Liver (tissue), 9 donors: ENCODE data around the gene ADGRB2. TPM values are rescaled to one million over a fixed set of nuclear protein-coding genes. Genes with fewer than 3 reads are reported as not detected.

Experiments
- DNase-seq: peaks from one replicate; pipeline ENCODE4 v3.0.0-alpha.2; 2017; ENCODE audit warnings: low spot score
- H3K27ac ChIP-seq, 2 donors: one replicate each; pipeline ENCODE4 v1.7.0; 2013; ENCODE audit warnings: inconsistent platforms in 2 of 2, low read length in 2 of 2, control low read depth in 1 of 2, low read depth in 1 of 2, mild to moderate bottlenecking in 1 of 2
- H3K27me3 ChIP-seq, 4 donors: one replicate each; pipeline versions ENCODE4 v1.6.1 to v1.7.0; 2013; ENCODE audit warnings: low read length in 3 of 4, inconsistent platforms in 1 of 4, mild to moderate bottlenecking in 1 of 4, moderate library complexity in 1 of 4; ENCODE audit not compliant: control insufficient read depth in 4 of 4, insufficient read depth in 4 of 4
- H3K36me3 ChIP-seq, 4 donors: one replicate each; pipeline versions ENCODE4 v1.6.1 to v1.7.0; 2013; ENCODE audit warnings: low read length in 3 of 4, mild to moderate bottlenecking in 3 of 4, low read depth in 1 of 4, moderate library complexity in 1 of 4; ENCODE audit not compliant: control insufficient read depth in 4 of 4, insufficient read depth in 3 of 4
- H3K4me1 ChIP-seq, 4 donors: one replicate each; pipeline versions ENCODE4 v1.6.1 to v1.7.0; 2013; ENCODE audit warnings: low read length in 3 of 4, mild to moderate bottlenecking in 3 of 4, moderate library complexity in 1 of 4; ENCODE audit not compliant: control insufficient read depth in 4 of 4, insufficient read depth in 4 of 4
- H3K4me3 ChIP-seq, 3 donors: one replicate each; pipeline versions ENCODE4 v1.6.1 to v1.7.0; 2013; ENCODE audit warnings: low read length in 3 of 3, control low read depth in 1 of 3, low read depth in 1 of 3, mild to moderate bottlenecking in 1 of 3
- H3K9ac ChIP-seq, 2 donors: one replicate each; pipeline ENCODE4 v1.7.0; 2013; ENCODE audit warnings: low read length in 2 of 2, mild to moderate bottlenecking in 2 of 2, moderate library complexity in 2 of 2, control low read depth in 1 of 2, low read depth in 1 of 2
- H3K9me3 ChIP-seq, 4 donors: one replicate each; pipeline versions ENCODE4 v1.6.1 to v1.7.0; 2013; ENCODE audit warnings: low read length in 3 of 4; ENCODE audit not compliant: control insufficient read depth in 4 of 4
- ATF3 ChIP-seq: IDR thresholded peaks from 2 replicates; pipeline ENCODE4 v1.6.1; 2016; ENCODE audit warnings: antibody characterized with exemption
- CTCF ChIP-seq: fragments of 150-350 bp; IDR thresholded peaks from 2 replicates; pipeline ENCODE4 v1.5.1; 2017; ENCODE audit warnings: improper control_type of control experiment, low read depth, low read length; ENCODE audit not compliant: missing input control
- EGR1 ChIP-seq, 2 donors: IDR thresholded peaks; 2 replicates each; pipeline ENCODE4 v1.6.1; 2016 to 2018; ENCODE audit warnings: antibody characterized with exemption in 2 of 2, low read depth in 2 of 2
- FOXA1 ChIP-seq: IDR thresholded peaks from 2 replicates; pipeline ENCODE4 v1.6.1; 2016; ENCODE audit warnings: antibody characterized with exemption
- FOXA2 ChIP-seq: IDR thresholded peaks from 2 replicates; pipeline ENCODE4 v1.6.1; 2016; ENCODE audit warnings: antibody characterized with exemption
- GABPA ChIP-seq, 2 donors: IDR thresholded peaks in 1 of 2; conservative IDR thresholded peaks in 1 of 2; 2 replicates each; pipeline ENCODE4 v1.6.1; 2016; ENCODE audit warnings: antibody characterized with exemption in 2 of 2, mild to moderate bottlenecking in 1 of 2, moderate library complexity in 1 of 2
- HNF4A ChIP-seq, 2 donors: conservative IDR thresholded peaks; 2 replicates each; pipeline ENCODE4 v1.6.1; 2016; ENCODE audit warnings: antibody characterized with exemption in 2 of 2, mild to moderate bottlenecking in 2 of 2
- HNF4G ChIP-seq: IDR thresholded peaks from 2 replicates; pipeline ENCODE4 v1.6.1; 2016; ENCODE audit warnings: antibody characterized with exemption
- MAX ChIP-seq: IDR thresholded peaks from 2 replicates; pipeline ENCODE4 v1.6.1; 2016; ENCODE audit warnings: antibody characterized with exemption
- NR2F2 ChIP-seq: IDR thresholded peaks from 2 replicates; pipeline ENCODE4 v1.6.1; 2016; ENCODE audit warnings: antibody characterized with exemption
- RAD21 ChIP-seq, 2 donors: IDR thresholded peaks; 2 replicates each; pipeline ENCODE4 v1.6.1; 2016; ENCODE audit warnings: antibody characterized with exemption in 2 of 2, mild to moderate bottlenecking in 2 of 2
- REST ChIP-seq: IDR thresholded peaks from 2 replicates; pipeline ENCODE4 v1.6.1; 2016; ENCODE audit warnings: antibody characterized with exemption, mild to moderate bottlenecking
- RXRA ChIP-seq, 2 donors: IDR thresholded peaks; 2 replicates each; pipeline ENCODE4 v1.6.1; 2017 to 2018; ENCODE audit warnings: antibody characterized with exemption in 2 of 2, mild to moderate bottlenecking in 1 of 2
- SP1 ChIP-seq: IDR thresholded peaks from 2 replicates; pipeline ENCODE4 v1.6.1; 2018; ENCODE audit warnings: antibody characterized with exemption, mild to moderate bottlenecking
- TAF1 ChIP-seq: conservative IDR thresholded peaks from 2 replicates; pipeline ENCODE4 v1.6.1; 2016; ENCODE audit warnings: antibody characterized with exemption, mild to moderate bottlenecking
- YY1 ChIP-seq: IDR thresholded peaks from 2 replicates; pipeline ENCODE4 v1.6.1; 2016; ENCODE audit warnings: antibody characterized with exemption, mild to moderate bottlenecking
- ZBTB33 ChIP-seq: IDR thresholded peaks from 2 replicates; pipeline ENCODE4 v1.6.1; 2016; ENCODE audit warnings: antibody characterized with exemption
- WGBS: extraction: QIAGEN DNeasy Blood & Tissue Kit; methylation state at CpG from one replicate; pipeline ENCODE4 v1.1.7; 2013; 5-methylcytosine and 5-hydroxymethylcytosine counted together
- polyA plus RNA-seq, 2 donors: library from polyadenylated mRNA; stranded (reverse) in 1 of 2; unstranded in 1 of 2; fragments of 200-250 nt in 1 of 2; fragments of >200 nt in 1 of 2; fragmentation: Nextera tagmentation in 1 of 2; extraction: Ambion mirVana in 1 of 2; gene quantifications; one replicate each; pipeline versions ENCODE4 v1.2.1 to v1.2.3, GENCODE V29; 2013 to 2015
- total RNA-seq, 2 donors: library from RNA; depleted of rRNA; stranded (reverse); fragments of >200 nt; gene quantifications; one replicate each; pipeline ENCODE4 v1.2.3, GENCODE V29; 2014
- donor health status: healthy.
- donor health status: healthy.
- donor health status: healthy.
- donor health status: healthy.
- donor health status: healthy.

The ADGRB2 gene
- total and polyA plus RNA-seq, 4 donors = under 0.01 to 0.05 (median 0.05) TPM; not detected in 1

GRCh38 chr1:31768939-31769704 is 5.0 kb upstream of the ADGRB2 start:
- WGBS = 52% methylated on average over 5 of the region's 5 CpGs
- Histone ChIP-seq H3K36me3 (no peaks in the 10 kb centered on the region), H3K27ac (no peak overlapping the region), H3K4me3 (no peak overlapping the region), H3K9ac (no peak overlapping the region), H3K4me1 (peaks cover 3 to 16% (median 10%) of the 10 kb centered on the region in 4 donors), H3K9me3 (no peaks in the 10 kb centered on the region), H3K27me3 (peaks cover 0 to 21% (median 5%) of the 10 kb centered on the region in 4 donors)
- no peak for DNase-seq
- no peak for TF ChIP-seq MAX
- no peak for TF ChIP-seq EGR1 (IDR thresholded peaks at IDR 0.05; ENCODE audit: low read depth in 2 of 2)
- TF ChIP-seq NR2F2 = no peak
- TF ChIP-seq RAD21 (IDR thresholded peaks at IDR 0.05) = no peak
- no peak for TF ChIP-seq FOXA1
- TF ChIP-seq ATF3 = no peak
- no peak for TF ChIP-seq SP1
- no peak for TF ChIP-seq GABPA (IDR thresholded peaks at IDR 0.05 in 1 of 2, conservative IDR thresholded peaks at IDR 0.05 in 1 of 2)
- TF ChIP-seq RXRA (IDR thresholded peaks at IDR 0.05) = no peak
- no peak for TF ChIP-seq HNF4A (conservative IDR thresholded peaks at IDR 0.05)
- TF ChIP-seq CTCF = no peak
- TF ChIP-seq REST = no peak
- TF ChIP-seq YY1 = no peak
- TF ChIP-seq FOXA2 = no peak
- TF ChIP-seq HNF4G = no peak

- H3K27me3 ChIP-seq = peaks cover 0 to 16% (median 5%) of the 10 kb centered on the region in 4 donors
- no peak for DNase-seq
- H3K9me3 ChIP-seq = no peaks in the 10 kb centered on the region
- peaks cover 3 to 20% (median 10%) of the 10 kb centered on the region in 4 donors for H3K4me1 ChIP-seq
- no peak overlapping the region for H3K4me3 ChIP-seq
- WGBS = 48% methylated on average over 2 of the region's 2 CpGs
- H3K36me3 ChIP-seq = no peaks in the 10 kb centered on the region
- no peak overlapping the region for H3K9ac ChIP-seq
- no peak overlapping the region for H3K27ac ChIP-seq
- no peak for TF ChIP-seq FOXA1
- no peak for TF ChIP-seq NR2F2
- no peak for TF ChIP-seq CTCF
- no peak for TF ChIP-seq SP1
- no peak for TF ChIP-seq ZBTB33
- no peak for TF ChIP-seq REST
- no peak for TF ChIP-seq HNF4A (conservative IDR thresholded peaks at IDR 0.05)
- TF ChIP-seq RXRA (IDR thresholded peaks at IDR 0.05) = no peak
- TF ChIP-seq TAF1 = no peak
Observed at GRCh38 chr1:31768407-31768907, 4.3 kb upstream of the ADGRB2 start.
